ENCODE results near the gene RBM3. TPM values are rescaled to one million over a fixed set of nuclear protein-coding genes. Genes with fewer than 3 reads are reported as not detected.

The RBM3 gene
- total and polyA plus RNA-seq, 7 donors = 15.9 to 206 (median 68.9) TPM

GRCh38 chrX:48580662-48581061, 6.4 kb downstream of the RBM3 start:
- no peak for TF ChIP-seq CTCF (IDR thresholded peaks at IDR 0.05)
- Histone ChIP-seq H3K4me1 (peaks cover 7% of the 10 kb centered on the region), H3K27me3 (ENCODE audit: insufficient read depth in 3 of 3, low read length in 2 of 3) (no peaks in the 10 kb centered on the region), H3K27ac (no peak overlapping the region), H3K4me3 (no peak overlapping the region), H3K9me3 (no peaks in the 10 kb centered on the region), H3K36me3 (ENCODE audit: insufficient read depth in 1 of 2, low read depth in 1 of 2) (peaks cover 9 to 40% of the 10 kb centered on the region in 2 donors)
- WGBS, 3 donors = 95 to 100% (median 96%) methylated on average over 1 of the region's 1 CpG
- no peak for DNase-seq
- ATAC-seq = no peak
- intact Hi-C loops (cut with DNase I) = no loop called here

- whole genome bisulfite sequencing, 3 donors = 36 to 58% (median 44%) methylated on average over 2 of the region's 2 CpGs
- Histone ChIP-seq H3K27me3 (ENCODE audit: insufficient read depth in 3 of 3, low read length in 2 of 3) (no peaks in the 10 kb centered on the region), H3K27ac (no peak overlapping the region), H3K4me1 (no peaks in the 10 kb centered on the region), H3K9me3 (no peaks in the 10 kb centered on the region), H3K36me3 (ENCODE audit: insufficient read depth in 1 of 2, low read depth in 1 of 2) (peaks cover 0 to 4% of the 10 kb centered on the region in 2 donors), H3K4me3 (no peak overlapping the region)
- no peak for DNase-seq
- TF ChIP-seq CTCF (IDR thresholded peaks at IDR 0.05) = no peak
- ATAC-seq = no peak
- intact Hi-C loops (cut with DNase I) = no loop called here
Measured at GRCh38 chrX:48584698-48585097, 10.4 kb downstream of the RBM3 start.

- intact Hi-C loops (cut with DNase I) = no loop called here
- Histone ChIP-seq H3K27ac (peak overlapping the region; percentile 27), H3K4me3 (no peak overlapping the region), H3K9me3 (no peaks in the 10 kb centered on the region), H3K27me3 (ENCODE audit: insufficient read depth in 3 of 3, low read length in 2 of 3) (peaks cover 0 to 3% (median 0%) of the 10 kb centered on the region in 3 donors), H3K36me3 (ENCODE audit: insufficient read depth in 1 of 2, low read depth in 1 of 2) (no peaks in the 10 kb centered on the region), H3K4me1 (no peaks in the 10 kb centered on the region)
- DNase-seq (no peak), ATAC-seq (peak in 2 of 4 donors; percentile 15 to 28)
- TF ChIP-seq CTCF (IDR thresholded peaks at IDR 0.05) = no peak
- WGBS, 3 donors = 46 to 70% (median 51%) methylated on average over 7 to 13 of the region's 13 CpGs
Measured at GRCh38 chrX:48589482-48590162, 15.3 kb downstream of the RBM3 start.

GRCh38 chrX:48590203-48591103, 16.2 kb downstream of the RBM3 start:
- no peaks in the 10 kb centered on the region for H3K9me3 ChIP-seq
- peak in 3 of 4 donors; percentile 38 to 67 (median 48) for ATAC-seq
- peak overlapping the region; percentile 27 for H3K27ac ChIP-seq
- intact Hi-C loops (cut with DNase I) = no loop called here
- H3K4me3 ChIP-seq = no peak overlapping the region
- no peak for TF ChIP-seq CTCF (IDR thresholded peaks at IDR 0.05)
- H3K36me3 ChIP-seq (ENCODE audit: insufficient read depth in 1 of 2, low read depth in 1 of 2) = no peaks in the 10 kb centered on the region
- H3K4me1 ChIP-seq = no peaks in the 10 kb centered on the region
- WGBS, 3 donors = 80 to 88% (median 88%) methylated on average over 20 to 21 of the region's 21 CpGs
- DNase-seq = no peak
- peaks cover 0 to 3% (median 0%) of the 10 kb centered on the region in 3 donors for H3K27me3 ChIP-seq (ENCODE audit: insufficient read depth in 3 of 3, low read length in 2 of 3)
